Stimulated activated CD8-positive, alpha-beta memory T cell treated with anti-CD3 and anti-CD28 coated beads, Interleukin-7, amount 100 ng/mL, for 1 hour (primary cell): ENCODE data around the gene CCDC192.

Source experiments
- DNase-seq, 2 donors: peaks; one replicate each; pipeline ENCODE4 v3.0.0-alpha.2; 2020; ENCODE audit warnings: low read depth in 2 of 2

CCDC192 gene

DNA sequence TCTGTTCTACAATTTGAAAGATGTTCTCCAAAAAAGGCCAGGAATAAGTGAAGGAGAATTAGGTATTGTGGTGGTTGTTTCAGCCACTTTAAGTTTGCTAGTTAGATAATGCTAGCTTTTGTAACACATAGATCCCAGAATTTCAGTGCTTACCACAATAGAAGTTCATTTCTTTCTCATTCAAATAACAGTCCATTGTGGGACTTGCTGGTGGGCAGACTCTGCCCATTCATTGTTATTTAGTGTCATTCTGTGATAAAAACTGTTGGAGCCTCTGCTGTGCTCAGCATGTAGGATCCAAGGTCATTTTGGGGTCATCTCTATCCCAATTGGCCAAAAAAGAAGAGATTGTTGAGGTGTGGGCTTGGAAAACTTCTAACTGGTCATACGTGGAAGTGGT lies 106.8 kb downstream of the CCDC192 start:
- DNase-seq: no peak

DNA sequence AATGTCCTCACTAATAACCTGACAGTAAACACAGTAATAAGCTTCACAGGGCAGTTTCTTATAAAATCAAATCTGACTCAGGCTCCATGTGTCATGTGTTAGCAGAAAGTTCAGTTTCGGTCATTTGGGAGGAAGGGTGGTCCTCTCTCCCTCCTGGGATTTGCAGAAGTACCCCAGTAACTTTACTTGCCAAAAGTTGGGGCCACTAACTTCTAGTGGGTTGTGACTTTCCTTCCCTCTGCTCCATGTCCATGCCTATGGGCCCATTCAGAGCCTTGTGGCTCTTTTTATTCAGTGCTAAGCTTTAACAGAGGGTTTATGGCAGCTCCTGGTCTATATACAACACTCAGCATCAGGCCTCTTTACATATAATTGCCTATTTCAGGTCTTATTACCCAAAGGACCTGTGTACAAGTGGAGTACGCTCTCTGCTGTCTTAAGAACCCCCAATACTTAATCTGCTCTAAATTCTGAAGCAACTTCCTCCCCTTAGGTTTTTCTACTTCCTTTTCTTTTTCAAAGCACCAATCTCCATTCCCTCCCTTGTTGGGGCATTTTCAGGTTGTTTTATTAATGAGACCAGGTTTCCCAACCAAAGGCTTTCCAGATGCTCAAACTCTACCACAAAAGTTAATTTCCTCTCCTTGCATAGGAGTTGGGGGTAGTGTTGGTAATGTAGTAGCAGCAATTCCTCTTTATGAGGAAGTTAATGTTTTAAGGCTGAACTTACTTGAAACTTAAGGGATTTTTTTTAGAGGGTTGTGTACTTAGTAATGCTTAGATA lies 107.7 kb downstream of the CCDC192 start:
- no peak for DNase-seq

DNA sequence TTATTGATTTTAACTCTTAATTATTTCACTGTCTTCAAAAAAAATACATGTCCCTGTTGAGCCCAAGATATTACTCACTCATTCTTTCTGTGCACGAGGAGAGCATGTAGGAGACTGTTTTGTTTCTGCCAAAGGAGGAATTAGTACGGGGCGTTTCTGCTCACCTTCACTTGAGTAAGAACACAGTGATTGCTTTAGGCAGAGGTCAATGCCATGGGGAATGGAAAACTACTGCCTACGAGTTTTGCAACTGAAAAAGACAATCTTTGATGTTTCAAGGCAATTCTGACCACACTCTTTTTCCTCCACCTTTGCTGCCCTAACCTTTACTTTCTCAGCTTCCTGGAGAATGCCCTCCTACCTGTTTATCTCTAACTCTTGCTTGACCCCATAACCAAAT lies 109.4 kb downstream of the CCDC192 start:
- DNase-seq: no peak

DNA sequence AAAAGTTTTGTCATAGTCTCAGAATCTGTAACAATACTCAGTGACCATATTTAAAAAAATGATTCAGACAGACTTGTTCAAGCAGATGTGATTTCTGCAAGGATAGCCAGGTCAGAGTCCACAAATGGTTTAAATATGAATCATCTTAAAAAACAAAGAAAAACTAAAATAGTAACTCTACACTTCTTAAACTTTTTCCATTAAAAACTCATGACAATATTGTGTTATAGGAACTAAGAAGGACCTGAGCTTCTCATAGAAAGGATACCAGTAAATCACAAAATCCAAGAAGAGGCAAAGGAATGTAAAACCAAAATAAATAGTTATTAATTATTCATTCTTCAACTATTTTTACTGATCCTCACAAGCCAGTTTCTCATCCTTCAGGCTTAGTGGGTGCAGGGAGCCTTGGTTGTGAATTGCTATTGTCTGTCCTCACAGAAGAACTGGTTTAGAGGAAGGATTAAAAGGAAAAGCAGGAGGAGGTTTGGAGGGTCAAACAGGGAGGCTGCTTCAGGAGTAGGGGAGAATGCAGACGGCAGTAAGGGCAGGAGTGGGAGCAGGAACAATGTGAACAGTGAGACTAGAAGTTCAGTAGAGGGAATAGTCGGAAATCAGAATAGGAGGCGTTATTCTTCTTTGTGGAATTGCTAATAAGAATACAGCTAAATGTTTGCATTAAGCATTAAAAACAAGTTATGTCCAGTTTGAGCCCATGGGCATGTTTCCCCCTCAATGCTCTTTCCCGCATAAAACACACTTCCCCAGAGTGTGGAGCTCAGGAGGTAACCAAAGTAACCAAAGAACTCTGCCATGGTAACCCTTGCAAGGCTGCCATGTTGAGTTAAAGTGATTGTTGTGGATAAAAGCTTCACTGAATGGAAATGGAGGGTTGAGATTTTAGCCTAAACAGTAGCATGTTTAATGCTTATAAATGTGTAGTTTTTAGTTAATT lies 110.7 kb downstream of the CCDC192 start:
- DNase-seq: no peak

DNA sequence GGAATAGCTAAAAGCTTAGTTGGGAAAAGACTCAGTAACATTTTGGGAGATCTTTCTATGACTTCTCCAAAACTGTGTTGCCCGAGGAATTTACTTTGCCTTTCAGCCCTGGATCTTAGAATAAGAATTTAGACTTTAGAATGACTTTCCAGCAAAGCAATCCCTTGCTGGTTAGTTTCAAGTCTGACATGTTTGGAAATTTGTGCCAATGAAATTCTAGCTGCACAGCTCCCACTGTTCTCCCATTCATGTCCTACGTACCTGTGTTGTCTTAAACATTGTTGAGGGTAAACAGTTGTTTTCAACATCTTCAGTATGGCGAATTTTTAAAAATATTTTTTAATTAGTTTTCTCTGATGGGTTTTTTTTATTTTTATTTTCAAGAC lies 111.4 kb downstream of the CCDC192 start:
- no peak for DNase-seq

DNA sequence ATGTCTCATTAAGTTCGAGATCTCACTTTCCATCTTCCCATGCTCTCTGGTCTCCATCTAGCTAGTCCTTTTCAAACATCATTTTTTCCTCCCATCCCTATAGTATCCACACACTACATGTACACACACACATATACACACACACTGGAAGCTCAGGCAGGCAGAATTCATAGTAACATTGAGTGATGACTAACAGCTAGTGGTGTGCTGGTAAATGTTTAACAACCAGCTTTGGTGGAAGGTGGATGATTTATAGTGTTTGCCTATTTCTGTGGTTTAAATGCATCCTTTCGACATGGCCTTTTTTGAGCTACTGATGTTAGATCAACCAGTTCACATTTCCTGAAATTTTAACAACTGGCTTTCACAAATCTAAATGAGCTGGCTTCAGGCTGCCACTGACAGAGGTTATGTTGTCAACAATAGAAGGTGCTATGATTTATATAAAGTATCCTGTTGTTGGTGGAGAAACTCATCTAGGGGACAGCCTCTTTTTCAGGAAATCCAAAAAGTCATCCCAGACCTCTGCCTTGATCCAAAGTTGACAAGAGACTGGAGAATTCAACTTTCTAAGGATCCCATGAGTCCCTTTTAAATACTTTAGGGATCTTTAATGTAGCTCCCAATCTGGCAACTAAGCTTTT lies 117.8 kb downstream of the CCDC192 start:
- DNase-seq: no peak

DNA sequence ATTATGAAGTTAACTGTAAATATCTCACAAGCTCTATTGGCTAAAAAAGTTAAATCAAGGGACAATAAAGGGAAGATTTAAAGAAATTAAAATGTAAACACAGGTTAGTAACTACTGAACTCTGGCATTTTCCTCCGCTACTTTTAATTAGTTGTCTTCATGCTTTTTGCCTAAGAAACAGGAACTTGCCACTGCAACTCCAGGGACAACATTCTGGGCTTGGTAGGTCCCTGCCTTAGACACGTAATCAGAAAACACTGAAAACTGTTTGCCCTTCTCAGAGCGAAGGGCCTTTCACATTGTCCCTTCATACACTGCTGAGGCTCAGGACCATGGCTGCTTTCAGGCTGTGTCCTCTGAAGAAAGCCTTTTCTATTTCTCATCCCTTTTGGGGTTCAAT lies 118.7 kb downstream of the CCDC192 start:
- DNase-seq: no peak

DNA sequence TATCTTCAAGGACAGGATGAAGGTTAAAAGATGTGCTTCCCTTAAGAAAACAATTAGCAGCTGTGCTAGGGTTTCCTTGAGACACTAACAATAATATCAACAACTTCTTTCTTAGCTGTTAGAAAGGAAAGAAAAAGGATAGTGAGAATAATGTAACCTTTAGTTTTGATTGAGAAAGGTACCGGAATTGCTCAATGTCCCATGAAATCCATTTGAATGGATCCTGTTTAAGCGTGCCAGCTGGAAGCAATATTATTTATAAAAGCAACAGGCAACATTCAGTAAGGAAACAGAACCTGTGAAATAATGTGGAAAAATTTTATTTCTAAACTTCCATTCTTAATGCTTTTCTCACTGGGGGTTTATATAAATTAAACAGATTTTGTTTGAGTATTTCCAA lies 120.9 kb downstream of the CCDC192 start:
- no peak for DNase-seq

DNA sequence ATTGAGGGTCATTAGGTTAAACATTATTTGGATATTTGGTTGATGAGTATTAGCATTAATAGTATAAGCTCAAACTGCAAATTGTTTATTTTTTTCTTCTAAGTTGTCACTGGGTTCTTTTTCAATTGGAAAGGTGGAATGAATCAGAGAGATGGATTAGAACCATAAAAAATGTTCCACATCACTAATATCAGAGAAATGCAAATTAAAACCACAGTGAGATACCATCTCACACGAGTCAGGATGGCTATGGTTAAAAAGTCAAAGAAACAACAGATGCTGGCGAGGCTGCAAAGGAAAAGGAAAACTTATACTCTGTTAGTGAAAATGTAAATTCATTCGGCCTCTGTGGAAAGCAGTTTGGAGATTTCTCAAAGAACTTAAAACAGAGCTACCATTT lies 122.8 kb downstream of the CCDC192 start:
- DNase-seq: no peak

DNA sequence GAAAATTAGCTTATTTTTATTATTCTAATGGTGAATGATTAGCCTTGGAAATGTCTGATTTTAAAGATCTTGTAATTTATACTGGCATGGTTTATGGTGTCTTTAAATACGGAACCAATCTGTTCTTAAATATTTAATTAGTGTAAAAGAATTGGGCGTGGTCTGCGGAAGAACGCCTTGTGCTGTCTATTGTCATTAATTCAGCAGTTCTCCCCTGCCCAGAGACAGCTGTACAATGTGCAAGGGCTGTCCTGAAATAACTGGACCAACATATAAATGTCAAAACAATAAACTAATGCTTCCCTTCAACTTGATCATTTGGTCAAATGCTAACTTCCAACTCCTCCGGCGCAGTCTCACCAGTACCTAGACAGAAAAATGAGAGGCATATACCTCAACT lies 124.3 kb downstream of the CCDC192 start:
- no peak for DNase-seq

DNA sequence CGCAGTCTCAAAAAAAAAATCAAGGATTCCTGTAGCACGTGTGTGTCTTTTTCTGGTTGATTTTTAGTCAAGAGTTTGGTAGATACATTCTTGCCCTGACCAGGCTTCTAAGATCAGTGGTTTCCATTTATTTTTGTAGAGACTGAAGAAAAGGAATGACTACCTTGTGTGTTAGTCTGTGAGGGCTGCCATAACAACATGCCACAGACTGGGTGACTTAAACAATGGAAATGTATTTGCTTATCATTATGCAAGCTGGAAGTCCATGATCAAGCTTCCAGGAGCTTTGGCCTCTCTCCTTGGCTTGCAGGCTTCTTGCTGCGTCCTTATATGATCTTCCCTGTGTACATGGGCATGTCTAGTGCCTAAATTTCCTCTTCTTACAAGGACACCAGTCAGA lies 127.0 kb downstream of the CCDC192 start:
- no peak for DNase-seq

DNA sequence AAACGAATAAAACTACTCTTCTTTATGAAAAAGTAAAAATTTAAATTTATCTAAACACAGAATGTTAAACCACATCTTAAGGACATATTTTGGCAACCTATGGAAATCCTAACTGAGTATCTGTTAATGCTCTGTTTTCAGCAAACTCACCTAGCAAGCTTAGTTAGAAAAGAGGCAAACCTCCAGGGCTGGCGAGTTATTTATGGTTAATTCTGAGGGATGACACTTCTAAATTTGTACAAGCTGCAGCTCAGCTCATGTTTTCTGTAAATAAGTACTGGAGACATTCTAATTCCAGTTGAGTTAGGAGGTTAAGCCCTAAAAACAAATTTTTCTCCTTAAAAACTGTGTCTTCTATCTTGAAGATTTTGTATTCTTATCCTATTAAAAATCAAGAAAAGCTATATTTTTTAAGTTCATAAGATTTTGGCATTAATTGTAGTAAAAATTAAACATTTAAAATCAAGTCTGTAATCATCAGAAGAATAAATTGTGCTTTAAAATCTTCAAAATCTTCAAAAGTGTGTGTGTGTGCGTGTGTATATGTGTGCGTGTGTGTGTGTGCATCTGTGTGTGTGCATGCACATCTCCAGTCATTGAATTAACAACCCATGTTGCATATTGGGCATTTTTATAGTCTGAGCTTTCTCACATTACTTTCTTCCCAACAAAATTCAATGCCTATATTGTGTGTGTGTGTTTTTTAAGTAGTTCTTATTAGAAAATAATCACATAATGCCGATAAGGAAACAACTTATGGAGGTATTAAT lies 127.8 kb downstream of the CCDC192 start:
- no peak for DNase-seq

DNA sequence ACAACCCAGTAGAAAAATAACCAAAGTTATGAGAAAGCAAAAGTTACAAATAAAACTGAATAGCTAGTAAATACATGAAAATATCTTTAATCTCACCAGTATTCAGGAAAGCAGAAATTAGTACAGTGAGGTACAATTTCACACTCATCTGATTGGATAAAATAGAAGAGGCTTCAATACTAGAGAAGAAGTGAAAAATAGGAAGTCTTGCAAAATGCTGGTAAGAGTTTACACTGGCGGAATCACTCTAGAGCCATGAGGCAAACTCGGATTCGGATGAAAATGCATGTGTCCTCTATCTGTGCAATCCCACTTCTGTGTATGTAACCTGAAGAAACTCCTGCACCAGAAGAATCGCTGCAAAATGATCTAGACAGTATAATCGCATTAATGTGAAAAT lies 128.9 kb downstream of the CCDC192 start:
- no peak for DNase-seq

DNA sequence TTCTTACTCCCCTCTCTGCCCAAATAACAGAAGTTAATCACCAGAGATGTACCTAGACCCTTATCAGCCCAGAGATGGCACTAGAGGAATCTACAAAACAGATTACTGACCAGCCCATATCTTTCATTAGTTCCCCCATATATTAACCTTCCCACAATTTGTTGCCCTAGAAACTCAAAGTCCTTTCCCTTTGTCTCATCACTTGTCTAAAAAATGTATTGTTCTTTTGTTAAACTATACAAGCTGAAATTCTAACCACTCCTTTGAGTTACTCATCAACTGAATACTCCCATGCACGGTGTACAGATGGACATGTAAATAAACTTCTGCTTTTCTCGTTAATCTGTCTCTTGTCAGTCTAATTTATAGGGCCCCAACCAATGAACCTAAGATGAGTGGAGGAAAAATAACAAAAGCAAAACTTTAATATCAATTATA lies 130.9 kb downstream of the CCDC192 start:
- no peak for DNase-seq

DNA sequence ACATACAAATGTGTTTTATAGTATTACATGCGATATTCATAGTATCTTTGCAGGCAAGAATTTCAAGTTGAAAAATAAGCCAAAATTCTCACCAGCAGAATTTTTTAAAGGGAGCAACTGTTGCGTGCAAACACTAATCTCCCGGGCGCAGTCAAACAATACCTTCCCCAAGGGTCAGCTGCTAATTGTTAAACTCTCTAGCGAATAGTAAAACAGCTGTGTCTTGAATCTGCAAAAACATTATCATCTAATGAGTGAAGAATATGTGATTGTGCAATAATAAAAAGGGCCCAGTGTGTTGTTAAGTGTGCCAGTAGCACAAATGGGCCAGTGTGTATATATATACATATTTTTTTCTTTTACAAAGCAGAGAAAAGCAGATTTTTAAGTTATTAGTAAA lies 131.4 kb downstream of the CCDC192 start:
- DNase-seq: no peak

DNA sequence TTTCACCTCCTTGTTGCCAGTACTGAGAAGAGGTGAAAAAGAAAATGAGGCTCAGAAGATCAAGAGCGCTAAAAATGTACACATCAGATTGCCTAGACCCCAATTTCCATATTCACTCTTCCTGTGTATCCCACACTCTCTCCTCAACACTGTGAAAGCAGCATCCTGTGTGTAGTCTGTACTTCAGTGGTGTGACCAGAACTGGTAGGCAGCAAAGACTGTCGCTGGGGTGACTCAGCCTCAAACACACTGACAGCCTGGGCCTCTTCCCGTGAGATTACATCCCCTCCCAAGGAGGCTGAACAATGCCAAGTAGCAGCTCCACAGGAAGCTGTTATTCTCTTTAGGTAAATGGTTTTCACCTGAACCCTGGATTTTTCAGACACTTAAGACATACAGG lies 135.5 kb downstream of the CCDC192 start:
- no peak for DNase-seq

DNA sequence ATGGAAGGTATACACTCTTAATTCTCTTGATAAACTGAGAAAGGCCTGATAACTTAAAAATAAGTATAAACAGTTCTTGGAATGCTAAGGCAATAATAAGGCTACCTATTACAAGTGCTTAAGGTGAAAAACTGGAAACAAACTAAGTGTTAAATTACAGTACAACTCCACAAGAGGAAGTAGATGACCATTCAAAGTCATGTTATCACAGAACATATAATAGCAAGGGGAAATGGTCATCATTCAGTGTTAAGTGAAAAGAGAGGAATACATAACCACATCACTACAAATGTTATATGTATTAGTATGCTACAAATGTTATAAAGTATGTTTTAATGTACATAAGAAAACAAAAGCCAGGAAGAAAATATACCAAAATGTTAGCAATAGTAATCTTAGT lies 135.9 kb downstream of the CCDC192 start:
- no peak for DNase-seq

DNA sequence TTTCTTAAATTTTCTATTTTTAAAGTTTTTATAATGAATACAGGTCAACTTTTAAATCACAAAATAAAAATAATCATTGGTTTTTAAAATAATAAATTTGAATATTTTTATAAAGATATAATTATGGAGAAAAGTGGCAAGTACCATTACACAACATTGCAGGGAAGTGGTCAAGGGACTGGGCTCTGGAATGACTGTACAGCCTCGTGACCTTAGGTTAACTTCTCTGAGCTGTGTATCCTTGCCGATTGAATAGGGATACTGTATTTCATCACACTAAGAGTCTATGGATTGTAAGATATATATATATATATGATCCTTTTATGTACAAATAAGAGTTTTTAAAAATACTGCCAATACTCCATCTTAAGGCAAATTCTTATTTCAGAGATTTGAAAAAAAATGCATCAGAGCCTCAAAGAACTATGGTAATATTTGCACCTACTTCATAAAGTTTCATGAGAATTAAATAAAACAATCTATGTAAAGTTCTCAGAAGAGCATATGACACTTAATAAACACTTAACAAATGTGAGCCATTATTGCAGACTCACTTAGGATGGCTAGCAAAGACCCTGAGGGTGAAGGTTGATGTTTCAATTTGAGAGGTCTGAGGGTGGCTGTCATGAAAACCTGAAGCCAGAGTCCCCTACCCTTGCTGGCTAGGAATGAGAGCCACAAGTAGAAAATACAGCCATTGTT lies 136.5 kb downstream of the CCDC192 start:
- no peak for DNase-seq

DNA sequence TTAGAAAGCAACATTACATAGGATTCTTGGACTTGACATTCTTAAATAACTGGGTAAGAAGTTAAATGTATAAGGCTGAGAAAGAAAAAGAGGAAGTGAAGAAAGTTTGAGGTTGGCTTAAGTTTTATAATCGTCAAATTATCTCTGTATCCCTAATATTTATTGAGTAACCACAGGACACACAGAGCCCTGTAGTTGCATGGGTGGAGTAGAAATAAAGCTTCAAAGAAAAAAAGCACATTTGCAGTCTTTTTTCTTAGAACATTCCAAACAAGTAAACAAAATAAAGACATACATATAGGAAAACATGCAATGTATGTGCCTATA lies 137.0 kb downstream of the CCDC192 start:
- no peak for DNase-seq

DNA sequence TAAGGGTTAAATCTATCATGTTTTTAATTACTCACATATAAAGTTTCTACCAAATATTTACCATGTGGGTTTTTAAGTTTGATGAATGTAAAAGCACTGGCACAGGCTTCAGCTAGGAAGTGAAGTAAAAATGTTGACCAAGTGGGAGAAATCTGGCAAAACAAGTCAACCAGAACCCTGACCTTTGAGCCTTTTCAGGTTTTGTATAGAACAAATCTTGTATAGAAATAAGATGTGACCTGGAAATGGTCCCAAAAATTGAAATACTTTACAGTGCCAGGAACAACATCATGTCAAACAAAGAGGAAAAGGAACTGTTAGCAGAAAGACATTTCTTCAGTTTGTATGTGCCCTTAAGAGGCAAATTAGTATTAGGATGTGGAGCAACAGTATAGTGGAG lies 137.6 kb downstream of the CCDC192 start:
- DNase-seq: no peak

DNA sequence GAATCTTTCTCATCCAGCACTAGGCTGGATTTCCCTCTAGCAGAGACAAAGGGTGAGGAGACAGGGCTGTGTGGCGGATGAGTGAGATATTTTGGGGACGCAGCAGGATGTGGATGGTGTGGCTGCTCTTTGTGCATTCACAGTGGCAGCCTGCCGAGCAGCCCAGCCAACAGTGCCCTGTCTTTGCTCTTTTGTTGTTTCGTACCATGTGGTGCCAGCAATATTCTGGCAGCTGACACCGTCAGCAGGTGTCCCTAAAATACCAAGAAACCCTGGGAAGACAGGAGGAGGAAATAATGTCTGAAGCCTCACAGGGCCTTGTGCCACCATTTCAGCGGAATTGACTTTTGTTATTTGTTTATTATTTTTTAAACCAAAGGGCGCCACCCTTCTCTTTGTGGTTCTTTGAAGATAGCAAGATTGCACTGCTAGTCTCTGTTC lies 141.4 kb downstream of the CCDC192 start:
- DNase-seq: no peak
